ENCODE measurements around the gene SLC52A1. TPM values are rescaled to one million over a fixed set of nuclear protein-coding genes. Genes with fewer than 3 reads are reported as not detected.
"Not testable (repeated sequence)": the region's sequence is repeated elsewhere in the genome, so short reads cannot be mapped to it uniquely, and the experiment has no call there.

Gene SLC52A1
- total RNA-seq, 1 donor from 2014 or later = 0.49 TPM

GRCh38 chr17:5032865-5033264 is 2.4 kb downstream of the SLC52A1 start:
- Histone ChIP-seq H3K36me3 (no peaks in the 10 kb centered on the region), H3K27me3 (no peaks in the 10 kb centered on the region), H3K4me1 (peaks cover 8% of the 10 kb centered on the region), H3K27ac (no peak overlapping the region), H3K9me3 (no peaks in the 10 kb centered on the region), H3K4me3 (no peak overlapping the region)
- intact Hi-C loops (cut with DNase I) = loop anchor here (10.0 kb wide), 1 partner anchor 48 kb away; the partner anchor contains the start of gene CAMTA2
- TF ChIP-seq CTCF (IDR thresholded peaks at IDR 0.05) = no peak
- no peak for TF ChIP-seq POLR2AphosphoS5 (IDR thresholded peaks at IDR 0.05; ENCODE audit: insufficient read depth in 1 of 2, low read depth in 1 of 2)
- no peak for TF ChIP-seq POLR2A (IDR thresholded peaks at IDR 0.05)
- DNase-seq (ENCODE audit: extremely low spot score in 2 of 2) = no peak

GRCh38 chr17:5031365-5032082 is 3.7 kb downstream of the SLC52A1 start:
- H3K36me3 ChIP-seq = no peaks in the 10 kb centered on the region
- no peaks in the 10 kb centered on the region for H3K9me3 ChIP-seq
- intact Hi-C loops (cut with DNase I) = loop anchor here (10.0 kb wide), 1 partner anchor 47 kb away; the partner anchor contains the start of gene CAMTA2
- H3K27ac ChIP-seq = peak overlapping the region; percentile 34
- TF ChIP-seq CTCF (IDR thresholded peaks at IDR 0.05) (peak; percentile 53 to 82 (median 81)), POLR2A (IDR thresholded peaks at IDR 0.05) (no peak)
- peaks cover 8% of the 10 kb centered on the region for H3K4me1 ChIP-seq
- H3K4me3 ChIP-seq = peak overlapping the region; percentile 43 to 58
- DNase-seq (ENCODE audit: extremely low spot score in 2 of 2) = no peak
- H3K27me3 ChIP-seq = no peaks in the 10 kb centered on the region

GRCh38 chr17:5030168-5030567 is 5.1 kb downstream of the SLC52A1 start:
- H3K9me3 ChIP-seq; H3K27ac ChIP-seq; H3K27me3 ChIP-seq; H3K4me1 ChIP-seq; H3K36me3 ChIP-seq; H3K4me3 ChIP-seq; DNase-seq (ENCODE audit: extremely low spot score in 2 of 2): not testable (repeated sequence)
- intact Hi-C loops (cut with DNase I) = loop anchor here (10.0 kb wide), 1 partner anchor 45 kb away; the partner anchor contains the start of gene CAMTA2

GRCh38 chr17:5027916-5028315 is 7.3 kb downstream of the SLC52A1 start:
- intact Hi-C loops (cut with DNase I) = no loop called here
- Histone ChIP-seq H3K9me3 (no peaks in the 10 kb centered on the region), H3K4me1 (peaks cover 8% of the 10 kb centered on the region), H3K36me3 (peaks cover 0 to 12% of the 10 kb centered on the region in 2 donors), H3K4me3 (no peak overlapping the region), H3K27me3 (no peaks in the 10 kb centered on the region), H3K27ac (no peak overlapping the region)
- no peak for DNase-seq (ENCODE audit: extremely low spot score in 2 of 2)
- no peak for TF ChIP-seq POLR2A (IDR thresholded peaks at IDR 0.05)
- no peak for TF ChIP-seq CTCF (IDR thresholded peaks at IDR 0.05)

GRCh38 chr17:5027299-5027698 is 7.9 kb downstream of the SLC52A1 start:
- Histone ChIP-seq H3K27ac (no peak overlapping the region), H3K9me3 (no peaks in the 10 kb centered on the region), H3K4me3 (no peak overlapping the region), H3K36me3 (peaks cover 0 to 18% of the 10 kb centered on the region in 2 donors), H3K27me3 (no peaks in the 10 kb centered on the region), H3K4me1 (peaks cover 8% of the 10 kb centered on the region)
- TF ChIP-seq CTCF (IDR thresholded peaks at IDR 0.05) (no peak), POLR2A (IDR thresholded peaks at IDR 0.05) (no peak), POLR2AphosphoS5 (IDR thresholded peaks at IDR 0.05; ENCODE audit: insufficient read depth in 1 of 2, low read depth in 1 of 2) (no peak)
- no peak for DNase-seq (ENCODE audit: extremely low spot score in 2 of 2)
- intact Hi-C loops (cut with DNase I) = no loop called here

Measured in vagina (tissue), 2 donors.